ENCODE measurements around the gene CES5A. TPM values are rescaled to one million over a fixed set of nuclear protein-coding genes. Genes with fewer than 3 reads are reported as not detected.

The CES5A gene
- total RNA-seq, 1 donor from 2014 or later, result not detected

Other genes with a start within 250 kb of the CES5A start
- 4.1 TPM for gene SLC6A2, start 219.4 kb downstream of the CES5A start, total RNA-seq
- 2.9 TPM for gene CES1, start 42.3 kb downstream of the CES5A start, total RNA-seq

Data from skin of body (tissue), 1 donor.